ENCODE measurements around the gene DLGAP1. TPM values are rescaled to one million over a fixed set of nuclear protein-coding genes. Genes with fewer than 3 reads are reported as not detected.
A peak's percentile ranks its signal among the peaks of the same experiment; 100 is the strongest.

Gene DLGAP1
- total and polyA plus RNA-seq, 10 of the 15 experiments (the other 5 are each of a cell fraction or from before 2014, with no cell fraction given) = 0.23 to 27.6 (median 1.9) TPM

- BruUV-seq (replicated peaks) = no TSS peak
- SMC1A ChIA-PET (ENCODE audit: uncharacterized antibody, unreplicated experiment) = interaction anchor here (0.9 to 3.2 kb wide), 5 partner anchors 24 to 217 kb away, joined by 3 to 16 read pairs (median 7); no protein-coding TSS in a partner anchor
- H3K9ac ChIP-seq (ENCODE audit: control insufficient read depth, insufficient read depth, low read length) = peak overlapping the region; percentile 80
- H3K36me3 ChIP-seq (ENCODE audit: control insufficient read depth in 2 of 2, insufficient read depth in 2 of 2, low read length in 1 of 2) = no peaks in the 10 kb centered on the region
- H3K9me3 ChIP-seq (replicated peaks; ENCODE audit: control insufficient read depth, insufficient read depth, low read length) = no peaks in the 10 kb centered on the region; the same call in 1 of the 3 replicates
- ATAC-seq = peak; percentile 68
- peak overlapping the region; percentile 98 for H3K4me2 ChIP-seq (ENCODE audit: control insufficient read depth, insufficient read depth)
- peak; percentile 77 for FAIRE-seq
- H3K4me1 ChIP-seq (ENCODE audit: control insufficient read depth, insufficient read depth, low read length) = peaks cover 27% of the 10 kb centered on the region
- peak; percentile 44 for DNase-seq (ENCODE audit: low read depth, low spot score)
- H4K20me1 ChIP-seq (ENCODE audit: control insufficient read depth, insufficient read depth) = no peaks in the 10 kb centered on the region
- POLR2A ChIA-PET = interaction anchor here (0.6 to 3.5 kb wide), 6 partner anchors 18 to 762 kb away, joined by 4 to 16 read pairs (median 6); no protein-coding TSS in a partner anchor
- in situ Hi-C loops (cut with MboI) = no loop called here
- RAD21 ChIA-PET (ENCODE audit: unreplicated experiment) = interaction anchor here (1.3 to 3.5 kb wide), 7 partner anchors 9 to 170 kb away, joined by 3 to 18 read pairs (median 4); no protein-coding TSS in a partner anchor
- intact Hi-C loops (cut with micrococcal nuclease; ENCODE audit: unreplicated experiment) = loop anchor here (2.0 to 5.0 kb wide), 5 partner anchors 47 to 138 kb away; no protein-coding TSS in a partner anchor
- CTCF ChIA-PET = interaction anchor here (1.8 kb wide), 1 partner anchor 78 kb away, joined by 5 read pairs; no protein-coding TSS in a partner anchor
- H3K27ac ChIP-seq (ENCODE audit: control insufficient read depth, insufficient read depth) = peak overlapping the region; percentile 73
- H3K27me3 ChIP-seq (replicated peaks in 1 of 2; ENCODE audit: control insufficient read depth in 2 of 2, insufficient read depth in 2 of 2, low read length in 1 of 2) = peaks cover 2 to 22% of the 10 kb centered on the region in 2 experiments
- 3% methylated on average over 38 of the region's 38 CpGs for WGBS (ENCODE audit: insufficient coverage, insufficient replicate concordance, low lambda C conversion rate, missing lambda C conversion rate)
- peak overlapping the region; percentile 82 for H3K4me3 ChIP-seq
- no peaks in the 10 kb centered on the region for H3K79me2 ChIP-seq (ENCODE audit: control insufficient read depth, insufficient read depth, low read length)
- H2AFZ ChIP-seq (ENCODE audit: control insufficient read depth, low read depth, low read length) = peak overlapping the region; percentile 88
- peak; percentile 88 for TF ChIP-seq FOXK2 (IDR thresholded peaks at IDR 0.05)
- peak; percentile 53; the same call in 1 of the 2 replicates for TF ChIP-seq MTA3 (IDR thresholded peaks at IDR 0.05; ENCODE audit: borderline replicate concordance, low read length)
- TF ChIP-seq SIN3A (IDR thresholded peaks at IDR 0.05; ENCODE audit: low read depth, low read length) = peak; percentile 49; the same call in 1 of the 2 replicates
- TF ChIP-seq FOXM1 (IDR thresholded peaks at IDR 0.05; ENCODE audit: low read depth, low read length) = peak; percentile 36; the same call in 1 of the 2 replicates
- TF ChIP-seq TCF12 (IDR thresholded peaks at IDR 0.05; ENCODE audit: low read depth, low read length) = peak; percentile 54; the same call in 1 of the 2 replicates
- TF ChIP-seq SREBF2 (IDR thresholded peaks at IDR 0.05; ENCODE audit: low read length) = no peak
- no peak for TF ChIP-seq SMAD5 (IDR thresholded peaks at IDR 0.05; ENCODE audit: low read depth)
- peak; percentile 50; the same call in 1 of the 3 replicates for TF ChIP-seq POU2F2 (IDR thresholded peaks at IDR 0.05; ENCODE audit: borderline replicate concordance, low read depth, low read length)
- TF ChIP-seq DPF2 (IDR thresholded peaks at IDR 0.05) = 0 out of 2 replicates have a peak, but pooled peaks have one; percentile 5
- no peak for TF ChIP-seq PAX8 (IDR thresholded peaks at IDR 0.05)
- TF ChIP-seq PAX5 (IDR thresholded peaks at IDR 0.05; ENCODE audit: borderline replicate concordance, low read depth, low read length) = peak; percentile 93
- TF ChIP-seq MEF2B (IDR thresholded peaks at IDR 0.05; ENCODE audit: partially characterized antibody, poor library complexity, severe bottlenecking) = no peak
- no peak for TF ChIP-seq PRDM15 (CRISPR knock-in tag; IDR thresholded peaks at IDR 0.05)
- TF ChIP-seq ZNF687 (IDR thresholded peaks at IDR 0.05) = peak; percentile 74
- peak; percentile 29 for TF ChIP-seq SIX5 (IDR thresholded peaks at IDR 0.05; ENCODE audit: low read depth, low read length, severe bottlenecking)
- TF ChIP-seq NFIC (IDR thresholded peaks at IDR 0.05; ENCODE audit: low read depth, low read length) = peak; percentile 47; the same call in 1 of the 2 replicates
- TF ChIP-seq IRF4 (IDR thresholded peaks at IDR 0.05; ENCODE audit: low read depth, low read length) = peak; percentile 54; the same call in 1 of the 2 replicates
These were observed 1006.1 kb downstream of the DLGAP1 start for GRCh38 chr18:3448838-3449511.
